NCI-H1436 treated with DMSO at 0.1 percent for 48 hours (cell line): ENCODE results near the gene PXT1.

Experiments
- DNase-seq: peaks from one replicate; lab custom pipeline; 2025; lab: John Stamatoyannopoulos, UW

Gene PXT1

GRCh38 chr6:36387440-36388303 is 55.0 kb downstream of the PXT1 start, which contains the start of gene ETV7:
TSS of gene ETV7 (minus strand) at chr6:36387669. CDS start at chr6:36387541, 128 bp downstream.
- DNase-seq, result no peak

GRCh38 chr6:36386495-36387439 is 55.9 kb downstream of the PXT1 start:
- no peak for DNase-seq

DNA sequence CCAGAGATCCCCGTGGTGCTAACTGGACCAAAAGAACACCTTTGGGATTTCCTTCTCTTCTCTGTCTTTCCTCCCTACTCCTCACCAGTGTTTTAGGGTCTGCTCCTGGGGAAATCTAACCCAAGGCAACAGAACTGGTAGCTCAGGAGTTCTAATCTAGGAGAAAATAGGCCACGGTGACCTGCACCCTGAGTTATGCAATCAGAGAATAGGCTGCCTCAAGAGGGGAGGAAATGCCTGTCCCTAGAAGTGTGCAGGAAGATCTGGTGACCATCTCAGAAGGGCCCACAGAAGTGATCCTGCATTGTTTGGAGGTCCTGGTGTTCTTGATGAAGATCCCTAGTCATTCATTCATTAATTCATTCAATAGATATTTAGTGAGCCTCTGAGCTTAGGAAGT is 58.6 kb downstream of the PXT1 start:
- no peak for DNase-seq

DNA sequence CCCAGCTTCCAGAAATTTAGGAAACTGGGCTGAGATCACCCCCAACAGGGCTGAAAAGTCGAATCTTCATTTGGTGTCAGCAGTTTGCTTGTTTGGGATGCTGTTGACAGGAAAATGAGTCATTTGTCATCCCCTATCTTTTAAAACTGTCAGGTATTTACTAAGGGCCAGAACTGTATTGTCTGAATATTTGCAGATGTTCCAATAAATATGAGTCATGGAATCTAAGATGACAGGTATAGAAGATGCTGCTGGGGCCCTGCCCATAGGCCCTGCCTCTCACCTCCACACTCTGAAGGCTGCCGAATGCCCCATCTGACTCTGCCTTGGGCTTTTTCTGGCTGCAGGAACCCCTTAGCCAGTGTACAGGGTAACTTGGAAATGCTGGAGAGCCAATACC is 59.0 kb downstream of the PXT1 start:
- no peak for DNase-seq

- DNase-seq, result no peak
Measured at GRCh38 chr6:36382976-36383375, 59.7 kb downstream of the PXT1 start.

GRCh38 chr6:36381502-36382389 is 60.9 kb downstream of the PXT1 start:
- no peak for DNase-seq

- DNase-seq, result no peak
Measured at GRCh38 chr6:36380166-36380565, 62.5 kb downstream of the PXT1 start.

GRCh38 chr6:36378936-36379335 is 63.7 kb downstream of the PXT1 start:
- DNase-seq, result no peak

- DNase-seq, result no peak
Measured at GRCh38 chr6:36378243-36378920, 64.3 kb downstream of the PXT1 start.

- DNase-seq, result no peak
Measured at GRCh38 chr6:36377594-36377993, 65.1 kb downstream of the PXT1 start.

GRCh38 chr6:36376742-36377141 is 65.9 kb downstream of the PXT1 start:
- no peak for DNase-seq

GRCh38 chr6:36376183-36376582 is 66.5 kb downstream of the PXT1 start:
- DNase-seq, result no peak

- no peak for DNase-seq
Measured at GRCh38 chr6:36375644-36376155, 67.0 kb downstream of the PXT1 start.

GRCh38 chr6:36374972-36375371 is 67.7 kb downstream of the PXT1 start:
- DNase-seq, result no peak

GRCh38 chr6:36374194-36374593 is 68.5 kb downstream of the PXT1 start:
- no peak for DNase-seq

DNA sequence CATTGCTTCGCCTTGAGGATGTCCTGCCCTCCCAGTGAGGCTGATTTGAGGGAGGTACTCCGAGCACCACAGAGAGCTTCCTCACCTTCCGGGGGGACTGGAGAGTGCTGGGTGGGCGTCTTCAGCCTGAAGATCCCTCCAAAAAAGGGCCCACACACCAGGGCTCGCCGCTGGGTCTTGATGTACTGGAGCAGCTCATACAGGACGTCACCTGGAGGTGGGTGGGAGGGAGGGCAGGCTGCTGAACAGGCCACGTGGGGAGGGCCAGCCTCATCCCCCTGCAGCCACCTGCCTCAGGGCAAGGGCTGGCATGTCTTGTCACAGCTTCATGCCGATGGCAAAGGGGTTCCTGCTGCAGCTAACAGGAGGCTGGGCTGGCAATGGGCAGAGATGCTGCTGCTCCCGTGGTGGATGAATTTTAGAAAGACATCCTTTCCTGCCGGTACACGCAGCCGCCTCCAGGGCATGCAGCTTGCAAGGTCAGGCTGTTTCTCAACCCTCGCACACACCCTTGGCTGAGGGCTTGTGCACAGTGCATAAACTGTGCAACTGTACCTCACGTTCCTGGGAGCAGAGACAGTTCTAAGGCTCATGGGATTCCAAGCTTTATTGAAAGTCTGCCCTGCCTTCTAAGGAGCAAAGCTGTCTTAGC is 69.2 kb downstream of the PXT1 start:
- DNase-seq, result no peak

GRCh38 chr6:36372088-36372487 is 70.6 kb downstream of the PXT1 start:
- DNase-seq, result no peak

GRCh38 chr6:36371211-36371610 is 71.4 kb downstream of the PXT1 start:
- no peak for DNase-seq

- no peak for DNase-seq
Measured at GRCh38 chr6:36370638-36371037, 72.0 kb downstream of the PXT1 start.
